ENCODE measurements around the gene OR5V1.
"Not testable (repeated sequence)": the region's sequence is repeated elsewhere in the genome, so short reads cannot be mapped to it uniquely, and the experiment has no call there.

Gene OR5V1

GRCh38 chr6:29368765-29369164 lies at the start of gene OR5V1:
Gene OR5V1 (minus strand): TSS chr6:29368865. CDS start chr6:29356195, 12,670 bp downstream.
- no peak for DNase-seq (ENCODE audit: low read depth)

GRCh38 chr6:29414588-29414987 lies 45.9 kb upstream of the OR5V1 start, which contains the start of gene OR12D1:
Gene OR12D1 (plus strand): TSS chr6:29414928.
- no peak for DNase-seq (ENCODE audit: low read depth)

GRCh38 chr6:29403801-29404200 lies 35.1 kb upstream of the OR5V1 start:
- DNase-seq (ENCODE audit: low read depth) = no peak

GRCh38 chr6:29399525-29399924 lies 30.9 kb upstream of the OR5V1 start:
- no peak for DNase-seq (ENCODE audit: low read depth)

GRCh38 chr6:29395331-29395730 lies 26.7 kb upstream of the OR5V1 start, which contains the start of gene OR12D2:
Gene OR12D2 (plus strand): TSS chr6:29395631. CDS start chr6:29396700, 1,069 bp downstream.
- no peak for DNase-seq (ENCODE audit: low read depth)

- DNase-seq (ENCODE audit: low read depth) = no peak
Observed at GRCh38 chr6:29388533-29388932, 19.9 kb upstream of the OR5V1 start.

GRCh38 chr6:29376003-29376402 lies 7.3 kb upstream of the OR5V1 start:
- DNase-seq (ENCODE audit: low read depth) = no peak

- DNase-seq (ENCODE audit: low read depth) = no peak
Observed at GRCh38 chr6:29375191-29375590, 6.5 kb upstream of the OR5V1 start, which contains the start of gene OR12D3. Gene OR12D3 (minus strand): TSS chr6:29375291. CDS start chr6:29375287, 4 bp downstream.

- no peak for DNase-seq (ENCODE audit: low read depth)
Observed at GRCh38 chr6:29355603-29356002, 13.1 kb downstream of the OR5V1 start.

GRCh38 chr6:29354980-29355379 lies 13.7 kb downstream of the OR5V1 start:
- DNase-seq (ENCODE audit: low read depth) = no peak

- DNase-seq (ENCODE audit: low read depth) = not testable (repeated sequence)
Observed at GRCh38 chr6:29349348-29349747, 19.3 kb downstream of the OR5V1 start.

GRCh38 chr6:29345380-29345779 lies 23.3 kb downstream of the OR5V1 start:
- DNase-seq (ENCODE audit: low read depth) = no peak

- DNase-seq (ENCODE audit: low read depth) = no peak
Observed at GRCh38 chr6:29336269-29336668, 32.4 kb downstream of the OR5V1 start.

GRCh38 chr6:29332676-29333075 lies 36.0 kb downstream of the OR5V1 start:
- DNase-seq (ENCODE audit: low read depth) = no peak

- no peak for DNase-seq (ENCODE audit: low read depth)
Observed at GRCh38 chr6:29325777-29326176, 42.9 kb downstream of the OR5V1 start.

- DNase-seq (ENCODE audit: low read depth) = not testable (repeated sequence)
Observed at GRCh38 chr6:29323332-29323731, 45.3 kb downstream of the OR5V1 start.

GRCh38 chr6:29319931-29320330 lies 48.7 kb downstream of the OR5V1 start:
- DNase-seq (ENCODE audit: low read depth) = no peak

All from activated T-cell treated with anti-CD3 and anti-CD28 coated beads for 24 hours (primary cell).